Chondrocyte (in vitro differentiated cells): Measurements from ENCODE around the gene CALCR. TPM values are rescaled to one million over a fixed set of nuclear protein-coding genes. Genes with fewer than 3 reads are reported as not detected.

Source experiments
- DNase-seq: peaks from one replicate; pipeline ENCODE4 v3.0.0; 2021; ENCODE audit warnings: mixed read lengths, low spot score
- H3K27ac Mint-ChIP-seq: one replicate; pipeline ENCODE4 v1.8.0; 2021; ENCODE audit warnings: mild to moderate bottlenecking, moderate library complexity, mixed read lengths; ENCODE audit not compliant: unreplicated experiment
- H3K27me3 Mint-ChIP-seq: 2 replicates; pipeline ENCODE4 v1.8.0; 2021; ENCODE audit warnings: low read depth, mixed read lengths
- H3K36me3 Mint-ChIP-seq: 2 replicates; pipeline ENCODE4 v1.8.0; 2021; ENCODE audit warnings: low read depth, mixed read lengths
- H3K4me1 Mint-ChIP-seq: 2 replicates; pipeline ENCODE4 v1.8.0; 2021; ENCODE audit warnings: low read depth, mild to moderate bottlenecking, mixed read lengths
- H3K4me3 Mint-ChIP-seq: one replicate; pipeline ENCODE4 v1.8.0; 2021; ENCODE audit warnings: mild to moderate bottlenecking, moderate library complexity, mixed read lengths; ENCODE audit not compliant: unreplicated experiment
- H3K9me3 Mint-ChIP-seq: 2 replicates; pipeline ENCODE4 v1.8.0; 2021; ENCODE audit warnings: low read depth, mixed read lengths
- CTCF ChIP-seq: fragments of 200-600 bp; sonication (generic); IDR thresholded peaks from 2 replicates; pipeline ENCODE4 v1.5.0; 2021; ENCODE audit warnings: antibody characterized with exemption, mild to moderate bottlenecking, moderate library complexity
- total RNA-seq: library from RNA; stranded (reverse); gene quantifications from 3 replicates; pipeline ENCODE4 v1.2.1, GENCODE V29; 2021

The CALCR gene
- total RNA-seq, 1 donor from 2014 or later: 0.20 TPM

DNA sequence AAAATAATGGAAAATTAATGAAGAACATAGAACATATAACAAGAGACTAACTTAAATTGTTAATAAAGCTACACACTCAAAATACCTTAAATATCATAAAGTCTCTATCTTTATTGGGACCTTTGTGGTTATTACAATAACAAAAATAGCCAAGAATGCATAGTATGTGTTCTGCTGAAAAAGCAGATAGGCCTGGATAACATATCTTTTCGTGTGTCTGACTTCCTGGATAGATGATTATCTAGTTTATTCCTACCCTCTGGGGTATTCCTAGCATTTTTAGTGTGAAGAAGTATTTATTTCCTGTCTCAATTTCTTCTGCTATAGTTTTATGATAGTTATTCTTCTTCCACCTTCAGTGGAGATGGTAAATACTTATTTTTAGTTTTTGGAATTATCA is 36.5 kb downstream of the CALCR start:
- H3K4me3 Mint-ChIP-seq: no peak overlapping the region
- TF ChIP-seq CTCF: no peak

GRCh38 chr7:93535616-93536015 is 38.9 kb downstream of the CALCR start:
- DNase-seq: no peak
- Mint-ChIP-seq H3K4me1 (peaks cover 7% of the 10 kb centered on the region), H3K27ac (no peak overlapping the region), H3K9me3 (no peaks in the 10 kb centered on the region), H3K27me3 (no peaks in the 10 kb centered on the region), H3K4me3 (no peak overlapping the region), H3K36me3 (no peaks in the 10 kb centered on the region)
- no peak for TF ChIP-seq CTCF

More for the DNA sequence above, 36.5 kb downstream of the CALCR start:
- Mint-ChIP-seq H3K27ac (no peak overlapping the region), H3K27me3 (no peaks in the 10 kb centered on the region), H3K36me3 (no peaks in the 10 kb centered on the region), H3K9me3 (no peaks in the 10 kb centered on the region), H3K4me1 (peaks cover 7% of the 10 kb centered on the region)
- DNase-seq: no peak

GRCh38 chr7:93530701-93531100 is 43.8 kb downstream of the CALCR start:
- Mint-ChIP-seq H3K27ac (no peak overlapping the region), H3K27me3 (no peaks in the 10 kb centered on the region), H3K4me3 (no peak overlapping the region), H3K4me1 (no peaks in the 10 kb centered on the region), H3K9me3 (no peaks in the 10 kb centered on the region), H3K36me3 (no peaks in the 10 kb centered on the region)
- no peak for DNase-seq
- no peak for TF ChIP-seq CTCF

DNA sequence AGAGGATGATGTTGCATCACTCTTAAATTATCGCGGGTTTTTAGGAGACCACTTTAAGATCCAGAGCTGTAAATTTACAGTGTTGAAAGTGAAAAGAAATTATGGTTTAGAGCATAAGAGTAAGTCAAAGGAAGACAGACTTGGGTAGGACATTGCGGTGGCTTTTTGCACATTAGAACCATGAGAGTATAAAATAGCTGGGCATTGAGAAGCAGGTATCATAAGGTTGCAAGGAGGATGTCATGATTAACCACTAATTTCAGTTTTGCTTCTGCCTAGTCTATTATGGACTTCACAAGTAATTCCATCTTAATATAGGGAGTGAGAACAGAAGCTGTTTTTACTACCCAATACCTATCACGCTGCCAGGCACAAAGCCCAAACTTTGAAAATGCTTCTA is 57.7 kb downstream of the CALCR start:
- Mint-ChIP-seq H3K36me3 (no peaks in the 10 kb centered on the region), H3K9me3 (no peaks in the 10 kb centered on the region), H3K4me3 (no peak overlapping the region), H3K27me3 (peaks cover 2% of the 10 kb centered on the region), H3K27ac (no peak overlapping the region), H3K4me1 (no peaks in the 10 kb centered on the region)
- DNase-seq: no peak
- no peak for TF ChIP-seq CTCF

DNA sequence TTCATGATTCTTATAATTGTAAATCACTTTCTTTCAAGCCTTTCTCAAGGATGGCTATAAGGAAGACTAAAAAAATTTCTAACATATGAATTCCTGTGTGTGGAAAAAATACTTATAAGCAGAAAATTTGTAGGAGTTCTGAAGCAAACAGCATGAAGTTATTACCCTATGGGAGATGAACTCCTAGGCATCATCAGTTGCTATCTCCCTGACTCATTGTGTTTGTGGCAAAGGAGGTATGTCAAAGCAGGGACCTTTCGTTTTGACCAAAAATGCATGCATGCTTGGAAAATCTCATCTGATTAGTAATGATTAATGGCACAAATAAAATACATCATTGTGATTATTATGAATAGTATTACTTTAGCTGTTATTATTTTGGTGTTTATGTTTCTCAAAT is 59.4 kb downstream of the CALCR start:
- Mint-ChIP-seq H3K27ac (no peak overlapping the region), H3K4me1 (no peaks in the 10 kb centered on the region), H3K27me3 (peaks cover 2% of the 10 kb centered on the region), H3K36me3 (no peaks in the 10 kb centered on the region), H3K4me3 (no peak overlapping the region), H3K9me3 (no peaks in the 10 kb centered on the region)
- no peak for DNase-seq
- no peak for TF ChIP-seq CTCF
